H1 (cell line): ENCODE results near the gene RMC1. TPM values are rescaled to one million over a fixed set of nuclear protein-coding genes. Genes with fewer than 3 reads are reported as not detected.

ENCODE experiments used
- CTCF ChIA-PET: fragments of 300-600 bp; sonication (Branson Sonifier 250); formaldehyde crosslinking; loops from one replicate; lab custom pipeline; 2021; ENCODE audit not compliant: partially characterized antibody; lab: Charles Lee
- POLR2A ChIA-PET: fragments of 300-600 bp; sonication (Branson Sonifier 250); formaldehyde crosslinking; loops from one replicate; lab custom pipeline; 2021; ENCODE audit warnings: inconsistent platforms; ENCODE audit not compliant: partially characterized antibody; lab: Charles Lee
- DNase-seq, 2 experiments: peaks; one replicate each; pipeline versions ENCODE4 v3.0.0 to v3.0.0-alpha.2; 2010 to 2022; ENCODE audit warnings: low spot score in 2 of 2, low read depth in 1 of 2, mixed read lengths in 1 of 2
- FAIRE-seq: peaks from 2 replicates; lab custom pipeline; 2011; peaks lifted over from hg19 to GRCh38; lab: Jason Lieb, UNC
- H2AFZ ChIP-seq: 2 replicates; pipeline ENCODE4 v1.8.1; 2012; ENCODE audit warnings: low read length, inconsistent platforms
- H2AK5ac ChIP-seq: 2 replicates; pipeline ENCODE4 v1.6.1; 2013; ENCODE audit warnings: low read depth, low read length
- H2BK120ac ChIP-seq: replicated peaks from 2 replicates; pipeline ENCODE3; 2013; ENCODE audit warnings: low read depth, low read length, inconsistent platforms
- H2BK12ac ChIP-seq: 2 replicates; pipeline ENCODE4 v1.6.1; 2013; ENCODE audit warnings: low read depth, low read length
- H2BK15ac ChIP-seq: 2 replicates; pipeline ENCODE4 v1.6.1; 2013; ENCODE audit warnings: low read length
- H2BK20ac ChIP-seq: 2 replicates; pipeline ENCODE4 v1.6.1; 2013; ENCODE audit warnings: low read length
- H2BK5ac ChIP-seq: 2 replicates; pipeline ENCODE4 v1.6.1; 2013; ENCODE audit warnings: low read depth, low read length
- H3K14ac ChIP-seq: 2 replicates; pipeline ENCODE4 v1.6.1; 2013; ENCODE audit warnings: inconsistent platforms; ENCODE audit not compliant: insufficient read length
- H3K18ac ChIP-seq: 2 replicates; pipeline ENCODE4 v1.6.1; 2013; ENCODE audit warnings: low read length; ENCODE audit errors: extremely low read depth
- H3K23ac ChIP-seq: 2 replicates; pipeline ENCODE4 v1.6.1; 2013; ENCODE audit warnings: inconsistent platforms; ENCODE audit not compliant: insufficient read length
- H3K23me2 ChIP-seq: 2 replicates; pipeline ENCODE4 v1.6.1; 2013; ENCODE audit warnings: low read depth, low read length
- H3K27ac ChIP-seq: 2 replicates; pipeline ENCODE4 v1.6.1; 2011; ENCODE audit warnings: low read depth, low read length, inconsistent platforms
- H3K27me3 ChIP-seq, 4 experiments: replicated peaks in 1 of 4; 1 replicate in 1 of 4; 2 replicates in 3 of 4; pipeline versions ENCODE4 v1.6.1 to v1.8.1; 2011 to 2013; ENCODE audit warnings: low read length in 3 of 4, mild to moderate bottlenecking in 3 of 4, inconsistent platforms in 2 of 4, mixed read lengths in 2 of 4, moderate library complexity in 1 of 4; ENCODE audit not compliant: control insufficient read depth in 3 of 4, insufficient read depth in 3 of 4; ENCODE audit errors: extremely low read depth in 1 of 4
- H3K36me3 ChIP-seq, 4 experiments: 2 replicates each; pipeline versions ENCODE4 v1.6.1 to v1.8.1; 2011 to 2013; ENCODE audit warnings: mild to moderate bottlenecking in 4 of 4, low read length in 3 of 4, moderate library complexity in 2 of 4, control low read depth in 1 of 4, inconsistent platforms in 1 of 4; ENCODE audit not compliant: insufficient read depth in 4 of 4, control insufficient read depth in 2 of 4
- H3K4ac ChIP-seq: replicated peaks from 2 replicates; pipeline ENCODE3; 2013; ENCODE audit warnings: low read length, low read depth, mixed read lengths, inconsistent platforms; ENCODE audit not compliant: insufficient read length
- H3K4me1 ChIP-seq, 4 experiments: replicated peaks in 1 of 4; 1 replicate in 1 of 4; 2 replicates in 3 of 4; pipeline versions ENCODE4 v1.6.1 to v1.8.1; 2011 to 2013; ENCODE audit warnings: low read length in 3 of 4, inconsistent platforms in 2 of 4, mixed read lengths in 1 of 4; ENCODE audit not compliant: insufficient read depth in 4 of 4, control insufficient read depth in 3 of 4
- H3K4me2 ChIP-seq, 2 experiments: 2 replicates each; pipeline versions ENCODE4 v1.6.1 to v1.8.1; 2011 to 2013; ENCODE audit warnings: low read depth in 2 of 2, low read length in 2 of 2, control low read depth in 1 of 2, inconsistent platforms in 1 of 2, mild to moderate bottlenecking in 1 of 2; ENCODE audit not compliant: insufficient read depth in 1 of 2
- H3K4me3 ChIP-seq, 4 experiments: fragments of 200-600, 300-600 bp in 1 of 4; sonication (generic), shearing (Covaris generic), sonication (Bioruptor Twin) in 1 of 4; 2 replicates each; pipeline versions ENCODE4 v1.5.1 to v1.8.1; 2011 to 2016; ENCODE audit warnings: low read length in 4 of 4, low read depth in 3 of 4, control low read depth in 2 of 4, inconsistent platforms in 2 of 4, mild to moderate bottlenecking in 2 of 4, mixed read lengths in 1 of 4, moderate library complexity in 1 of 4; ENCODE audit not compliant: insufficient read depth in 2 of 4; ENCODE audit errors: extremely low read depth in 1 of 4
- H3K56ac ChIP-seq: replicated peaks from 2 replicates; pipeline ENCODE3; 2013; ENCODE audit warnings: low read depth, mild to moderate bottlenecking, mixed read lengths, low read length, inconsistent platforms; ENCODE audit not compliant: insufficient read length
- H3K79me1 ChIP-seq: 2 replicates; pipeline ENCODE4 v1.6.1; 2013; ENCODE audit warnings: low read depth, low read length, control low read depth
- H3K79me2 ChIP-seq, 2 experiments: 2 replicates each; pipeline versions ENCODE4 v1.6.1 to v1.8.1; 2012 to 2013; ENCODE audit warnings: low read length in 2 of 2, mild to moderate bottlenecking in 2 of 2, inconsistent platforms in 1 of 2; ENCODE audit not compliant: insufficient read depth in 2 of 2, control insufficient read depth in 1 of 2
- H3K9ac ChIP-seq, 4 experiments: replicated peaks in 1 of 4; 1 replicate in 1 of 4; 2 replicates in 3 of 4; pipeline versions ENCODE4 v1.6.1 to v1.8.1; 2011 to 2013; ENCODE audit warnings: low read depth in 3 of 4, low read length in 3 of 4, control low read depth in 2 of 4, mild to moderate bottlenecking in 2 of 4, moderate library complexity in 2 of 4, inconsistent platforms in 1 of 4; ENCODE audit errors: extremely low read depth in 1 of 4
- H3K9me3 ChIP-seq, 2 experiments: 2 replicates each; pipeline versions ENCODE4 v1.6.1 to v1.8.1; 2012 to 2013; ENCODE audit warnings: mild to moderate bottlenecking in 2 of 2, moderate library complexity in 2 of 2, control low read depth in 1 of 2, inconsistent platforms in 1 of 2, low read depth in 1 of 2, low read length in 1 of 2, mixed read lengths in 1 of 2; ENCODE audit not compliant: insufficient read depth in 2 of 2
- H4K20me1 ChIP-seq, 2 experiments: replicated peaks in 1 of 2; 2 replicates each; pipeline versions ENCODE3 to v1.8.1; 2011 to 2013; ENCODE audit warnings: inconsistent platforms in 2 of 2, low read length in 2 of 2, mild to moderate bottlenecking in 1 of 2; ENCODE audit not compliant: insufficient read depth in 2 of 2, control insufficient read depth in 1 of 2
- H4K5ac ChIP-seq: 2 replicates; pipeline ENCODE4 v1.6.1; 2013; ENCODE audit warnings: low read length, low read depth, mixed read lengths, inconsistent platforms; ENCODE audit not compliant: insufficient read length
- H4K8ac ChIP-seq: 2 replicates; pipeline ENCODE4 v1.8.0; 2013; ENCODE audit warnings: mild to moderate bottlenecking, moderate library complexity, low read length, inconsistent platforms; ENCODE audit not compliant: insufficient read depth; ENCODE audit errors: extremely low read depth
- H4K91ac ChIP-seq: replicated peaks from 2 replicates; pipeline ENCODE3; 2013; ENCODE audit warnings: low read length, mixed read lengths, inconsistent platforms; ENCODE audit not compliant: insufficient read length
- BACH1 ChIP-seq: IDR thresholded peaks from 2 replicates; pipeline ENCODE4 v1.6.1; 2012; ENCODE audit warnings: low read length, improper control_type of control experiment
- CEBPB ChIP-seq: IDR thresholded peaks from 2 replicates; pipeline ENCODE4 v1.6.1; 2012; ENCODE audit warnings: low read depth, low read length
- EZH2 ChIP-seq: fragments of 200-600 bp; sonication (generic); IDR thresholded peaks from 2 replicates; pipeline ENCODE4 v1.7.1; 2012; ENCODE audit warnings: low read depth, mild to moderate bottlenecking, moderate library complexity, low read length, inconsistent platforms; ENCODE audit not compliant: severe bottlenecking
- KDM5A ChIP-seq: fragments of 200-600 bp; IDR thresholded peaks from 2 replicates; pipeline ENCODE4 v1.7.1; 2012; ENCODE audit warnings: mild to moderate bottlenecking, low read length, inconsistent platforms, mixed read lengths
- RAD21 ChIP-seq, 2 experiments: IDR thresholded peaks in 1 of 2; conservative IDR thresholded peaks in 1 of 2; 2 replicates each; pipeline ENCODE4 v1.6.1; 2011; ENCODE audit warnings: low read depth in 2 of 2, low read length in 2 of 2, improper control_type of control experiment in 1 of 2, inconsistent platforms in 1 of 2, mild to moderate bottlenecking in 1 of 2, moderate library complexity in 1 of 2
- RFX5 ChIP-seq: IDR thresholded peaks from 2 replicates; pipeline ENCODE4 v1.6.1; 2011; ENCODE audit warnings: low read depth, low read length, improper control_type of control experiment, borderline replicate concordance
- SUZ12 ChIP-seq: fragments of 200-600 bp; sonication (generic); IDR thresholded peaks from 2 replicates; pipeline ENCODE4 v1.6.1; 2012; ENCODE audit warnings: mild to moderate bottlenecking, inconsistent platforms, low read length, moderate library complexity, mixed read lengths
- WGBS, 2 experiments: shearing (Covaris generic) in 1 of 2; methylation state at CpG; one replicate each; pipeline versions ENCODE4 v1.1.6 to v1.1.7; 2013 to 2015; ENCODE audit warnings: low lambda C conversion rate in 2 of 2, mixed read lengths in 2 of 2, inconsistent platforms in 1 of 2, low coverage in 1 of 2, missing lambda C conversion rate in 1 of 2; ENCODE audit not compliant: insufficient replicate concordance in 2 of 2, insufficient coverage in 1 of 2, insufficient read length in 1 of 2; ENCODE audit errors: extremely low coverage in 1 of 2, missing lambda C conversion rate in 1 of 2; 5-methylcytosine and 5-hydroxymethylcytosine counted together
- polyA plus RNA-seq, 7 experiments: library from polyadenylated mRNA; depleted of rRNA in 3 of 7; stranded (reverse) in 5 of 7; unstranded in 2 of 7; fragments of >200 nt in 5 of 7; fragments of 200-250 nt in 2 of 7; gene quantifications; 1 replicate in 5 of 7; 2 replicates in 1 of 7; 4 replicates in 1 of 7; pipeline versions ENCODE4 v1.2.1 to v1.2.3, GENCODE V29; 2011 to 2013; ENCODE audit warnings: missing spikeins in 2 of 7, mixed read lengths in 2 of 7
- total RNA-seq: library from RNA; stranded (reverse); fragmentation: NEBNext Ultra II Directional; extraction: Animal tissue kit (Norgen Biotek cat#: 25700); gene quantifications from 2 replicates; pipeline ENCODE4 v1.2.1, GENCODE V29; 2021
- TF ChIP-seq, protein P1 (sequence below), 3 experiments: IDR thresholded peaks; 1 replicate in 2 of 3; 2 replicates in 1 of 3; pipeline versions ENCODE4 v1.5.1 to v1.6.1; 2011; ENCODE audit warnings: low read length in 3 of 3, mild to moderate bottlenecking in 3 of 3, inconsistent platforms in 2 of 3, low read depth in 1 of 3, moderate library complexity in 1 of 3; ENCODE audit not compliant: insufficient read depth in 1 of 3; ENCODE audit errors: control extremely low read depth in 1 of 3

RMC1 gene
- total and polyA plus RNA-seq, 2 of the 8 experiments (the other 6 are each of a cell fraction or from before 2014, with no cell fraction given) = 16.4 to 20.1 TPM

DNA sequence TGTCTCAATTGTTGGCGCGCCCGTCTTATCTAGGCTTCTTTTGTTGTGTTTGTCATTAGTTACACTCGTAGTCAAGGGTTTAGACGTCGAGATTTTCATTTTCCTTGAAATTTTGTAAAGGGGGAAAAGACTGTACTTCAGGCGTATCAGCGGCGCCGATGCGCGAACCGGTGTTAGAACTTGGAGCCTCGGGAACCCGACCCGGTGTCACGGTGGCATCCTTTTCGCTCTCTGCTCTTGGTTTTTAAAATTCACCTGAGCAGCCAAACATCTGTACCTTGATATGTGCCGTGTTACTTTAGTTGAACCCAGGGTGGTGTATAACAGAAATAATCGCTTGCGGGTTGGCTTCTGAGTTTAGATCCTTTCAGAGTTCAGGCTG, 643 bp downstream of the RMC1 start:
- Histone ChIP-seq H3K79me1 (no peaks in the 10 kb centered on the region; the same call in 1 of the 2 replicates), H3K9me3 (no peaks in the 10 kb centered on the region), H3K79me2 (peaks cover 0 to 5% of the 10 kb centered on the region in 2 experiments; a peak in 1 of 4 replicates), H2AK5ac (no peak overlapping the region), H2BK120ac (no peak overlapping the region), H3K9ac (peak overlapping the region in 3 of 4 experiments; percentile 24 to 35 (median 25); a peak in 3 of 7 replicates), H2BK15ac (no peak overlapping the region), H2BK12ac (no peak overlapping the region), H3K4me3 (peak overlapping the region; percentile 72 to 99 (median 82)), H3K23me2 (peaks cover 7% of the 10 kb centered on the region; the same call in 1 of the 2 replicates), H4K8ac (no peak overlapping the region), H4K91ac (no peak overlapping the region), H4K20me1 (peaks cover 5 to 7% of the 10 kb centered on the region in 2 experiments), H2BK5ac (no peak overlapping the region), H3K23ac (no peak overlapping the region), H3K4me2 (peak overlapping the region; percentile 75 to 91), H3K56ac (no peak overlapping the region), H2AFZ (peak overlapping the region; percentile 12; the same call in 1 of the 2 replicates), H4K5ac (no peak overlapping the region), H3K36me3 (peaks cover 0 to 4% (median 0%) of the 10 kb centered on the region in 4 experiments; a peak in 2 of 8 replicates), H3K4me1 (peaks cover 2 to 6% (median 4%) of the 10 kb centered on the region in 4 experiments; a peak in 5 of 7 replicates), H3K27ac (no peak overlapping the region), H2BK20ac (no peak overlapping the region), H3K27me3 (peaks cover 0 to 13% (median 5%) of the 10 kb centered on the region in 4 experiments; a peak in 5 of 7 replicates), H3K4ac (no peak overlapping the region), H3K14ac (no peak overlapping the region), H3K18ac (no peak overlapping the region)
- POLR2A ChIA-PET = interaction anchor here (1.5 kb wide), 1 partner anchor 16 kb away, joined by 3 read pairs; no protein-coding TSS in a partner anchor
- TF ChIP-seq SUZ12 (peak; percentile 58), RAD21 (IDR thresholded peaks at IDR 0.05 in 1 of 2, conservative IDR thresholded peaks at IDR 0.05 in 1 of 2; ENCODE audit: low read depth in 2 of 2, low read length in 2 of 2) (no peak), RFX5 (no peak), CEBPB (no peak), KDM5A (no peak), EZH2 (peak; percentile 63), BACH1 (peak; percentile 11; the same call in 1 of the 2 replicates)
- TF ChIP-seq, protein P1, sequence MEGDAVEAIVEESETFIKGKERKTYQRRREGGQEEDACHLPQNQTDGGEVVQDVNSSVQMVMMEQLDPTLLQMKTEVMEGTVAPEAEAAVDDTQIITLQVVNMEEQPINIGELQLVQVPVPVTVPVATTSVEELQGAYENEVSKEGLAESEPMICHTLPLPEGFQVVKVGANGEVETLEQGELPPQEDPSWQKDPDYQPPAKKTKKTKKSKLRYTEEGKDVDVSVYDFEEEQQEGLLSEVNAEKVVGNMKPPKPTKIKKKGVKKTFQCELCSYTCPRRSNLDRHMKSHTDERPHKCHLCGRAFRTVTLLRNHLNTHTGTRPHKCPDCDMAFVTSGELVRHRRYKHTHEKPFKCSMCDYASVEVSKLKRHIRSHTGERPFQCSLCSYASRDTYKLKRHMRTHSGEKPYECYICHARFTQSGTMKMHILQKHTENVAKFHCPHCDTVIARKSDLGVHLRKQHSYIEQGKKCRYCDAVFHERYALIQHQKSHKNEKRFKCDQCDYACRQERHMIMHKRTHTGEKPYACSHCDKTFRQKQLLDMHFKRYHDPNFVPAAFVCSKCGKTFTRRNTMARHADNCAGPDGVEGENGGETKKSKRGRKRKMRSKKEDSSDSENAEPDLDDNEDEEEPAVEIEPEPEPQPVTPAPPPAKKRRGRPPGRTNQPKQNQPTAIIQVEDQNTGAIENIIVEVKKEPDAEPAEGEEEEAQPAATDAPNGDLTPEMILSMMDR (IDR thresholded peaks at IDR 0.05; ENCODE audit: control extremely low read depth in 1 of 3, insufficient read depth in 1 of 3, low read depth in 1 of 3, low read length in 3 of 3) = no peak
- DNase-seq (no peak), FAIRE-seq (no peak)
- CTCF ChIA-PET = no interaction called here
- 14% methylated on average over 18 of the region's 21 CpGs; no CpG with 5 or more reads in 1 of the 2 experiments for WGBS, 2 experiments
